Measurements from ENCODE around the gene KAT6B. TPM values are rescaled to one million over a fixed set of nuclear protein-coding genes. Genes with fewer than 3 reads are reported as not detected.

KAT6B gene
- total and polyA plus RNA-seq, 4 donors: 5.0 to 161 (median 21.0) TPM

DNA sequence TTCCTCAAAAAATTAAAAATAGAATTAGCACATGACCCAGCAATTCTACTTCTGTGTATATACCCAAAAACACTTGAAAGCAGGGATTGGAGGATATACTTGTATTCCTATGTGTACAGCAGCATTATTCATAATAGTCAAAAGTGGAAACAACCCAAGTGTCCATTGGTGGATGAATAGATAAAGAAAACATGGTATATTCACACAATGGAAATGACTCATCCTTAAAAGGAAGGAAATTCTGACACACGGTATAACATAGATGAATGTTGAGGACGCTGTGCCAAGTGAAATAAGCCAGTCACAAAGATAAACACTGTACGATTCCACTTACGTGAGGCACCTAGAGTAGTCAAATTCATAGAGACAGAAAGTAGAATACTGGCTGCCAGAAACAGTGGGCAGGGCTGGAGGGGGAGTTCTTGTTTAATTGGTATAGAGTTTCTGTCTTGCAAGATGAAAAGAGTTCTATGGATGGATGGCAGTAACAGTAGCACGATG, 26.6 kb upstream of the KAT6B start:
- Histone ChIP-seq H3K27ac (ENCODE audit: low read depth in 1 of 2, low read length in 1 of 2) (no peak overlapping the region), H3K4me1 (ENCODE audit: control insufficient read depth in 5 of 5, insufficient read depth in 5 of 5, low read length in 5 of 5) (no peaks in the 10 kb centered on the region), H3K27me3 (ENCODE audit: control insufficient read depth in 3 of 3, insufficient read depth in 3 of 3, low read length in 2 of 3) (no peaks in the 10 kb centered on the region), H3K36me3 (ENCODE audit: control insufficient read depth in 4 of 4, insufficient read depth in 4 of 4, low read length in 4 of 4) (no peaks in the 10 kb centered on the region), H3K9me3 (ENCODE audit: control insufficient read depth in 4 of 4, insufficient read depth in 3 of 4, low read length in 3 of 4) (no peaks in the 10 kb centered on the region), H3K9ac (ENCODE audit: insufficient read depth in 1 of 2, low read length in 2 of 2) (no peak overlapping the region), H3K4me3 (no peak overlapping the region)
- ATAC-seq (ENCODE audit: insufficient read depth, low FRiP score): peak; percentile 27
- 21 to 26% methylated on average over 5 of the region's 5 CpGs for WGBS, 2 donors
- DNase-seq: peak in 2 of 3 donors; percentile 15 to 46
- TF ChIP-seq CTCF (IDR thresholded peaks at IDR 0.05; ENCODE audit: control extremely low read depth, extremely low read depth): no peak

- Histone ChIP-seq H3K4me3 (no peak overlapping the region), H3K27ac (ENCODE audit: low read depth in 1 of 2, low read length in 1 of 2) (no peak overlapping the region), H3K36me3 (ENCODE audit: control insufficient read depth in 4 of 4, insufficient read depth in 4 of 4, low read length in 4 of 4) (no peaks in the 10 kb centered on the region), H3K27me3 (ENCODE audit: control insufficient read depth in 3 of 3, insufficient read depth in 3 of 3, low read length in 2 of 3) (no peaks in the 10 kb centered on the region), H3K9ac (ENCODE audit: insufficient read depth in 1 of 2, low read length in 2 of 2) (no peak overlapping the region), H3K4me1 (ENCODE audit: control insufficient read depth in 5 of 5, insufficient read depth in 5 of 5, low read length in 5 of 5) (no peaks in the 10 kb centered on the region), H3K9me3 (ENCODE audit: control insufficient read depth in 4 of 4, insufficient read depth in 3 of 4, low read length in 3 of 4) (no peaks in the 10 kb centered on the region)
- no peak for TF ChIP-seq CTCF (IDR thresholded peaks at IDR 0.05; ENCODE audit: control extremely low read depth, extremely low read depth)
- DNase-seq: no peak
- 95 to 97% methylated on average over 2 of the region's 2 CpGs for WGBS, 2 donors
- ATAC-seq (ENCODE audit: insufficient read depth, low FRiP score): no peak
Observed at GRCh38 chr10:74801447-74801846, 25.0 kb upstream of the KAT6B start.

GRCh38 chr10:74808501-74808900, 17.9 kb upstream of the KAT6B start:
- Histone ChIP-seq H3K9me3 (ENCODE audit: control insufficient read depth in 4 of 4, insufficient read depth in 3 of 4, low read length in 3 of 4) (peaks cover 0 to 2% (median 0%) of the 10 kb centered on the region in 4 donors), H3K36me3 (ENCODE audit: control insufficient read depth in 4 of 4, insufficient read depth in 4 of 4, low read length in 4 of 4) (no peaks in the 10 kb centered on the region), H3K4me3 (no peak overlapping the region), H3K27me3 (ENCODE audit: control insufficient read depth in 3 of 3, insufficient read depth in 3 of 3, low read length in 2 of 3) (no peaks in the 10 kb centered on the region), H3K27ac (ENCODE audit: low read depth in 1 of 2, low read length in 1 of 2) (no peak overlapping the region), H3K4me1 (ENCODE audit: control insufficient read depth in 5 of 5, insufficient read depth in 5 of 5, low read length in 5 of 5) (no peaks in the 10 kb centered on the region), H3K9ac (ENCODE audit: insufficient read depth in 1 of 2, low read length in 2 of 2) (no peak overlapping the region)
- WGBS, 2 donors: 96 to 98% methylated on average over 4 of the region's 4 CpGs
- no peak for ATAC-seq (ENCODE audit: insufficient read depth, low FRiP score)
- no peak for DNase-seq
- no peak for TF ChIP-seq CTCF (IDR thresholded peaks at IDR 0.05; ENCODE audit: control extremely low read depth, extremely low read depth)

- Histone ChIP-seq H3K9ac (ENCODE audit: insufficient read depth in 1 of 2, low read length in 2 of 2) (no peak overlapping the region), H3K4me1 (ENCODE audit: control insufficient read depth in 5 of 5, insufficient read depth in 5 of 5, low read length in 5 of 5) (peaks cover 0 to 10% (median 0%) of the 10 kb centered on the region in 5 donors), H3K36me3 (ENCODE audit: control insufficient read depth in 4 of 4, insufficient read depth in 4 of 4, low read length in 4 of 4) (no peaks in the 10 kb centered on the region), H3K27ac (ENCODE audit: low read depth in 1 of 2, low read length in 1 of 2) (no peak overlapping the region), H3K9me3 (ENCODE audit: control insufficient read depth in 4 of 4, insufficient read depth in 3 of 4, low read length in 3 of 4) (peaks cover 0 to 2% (median 0%) of the 10 kb centered on the region in 4 donors), H3K4me3 (no peak overlapping the region), H3K27me3 (ENCODE audit: control insufficient read depth in 3 of 3, insufficient read depth in 3 of 3, low read length in 2 of 3) (no peaks in the 10 kb centered on the region)
- DNase-seq (no peak), ATAC-seq (ENCODE audit: insufficient read depth, low FRiP score) (no peak)
- TF ChIP-seq CTCF (IDR thresholded peaks at IDR 0.05; ENCODE audit: control extremely low read depth, extremely low read depth): no peak
- 96 to 99% methylated on average over 2 of the region's 2 CpGs for WGBS, 2 donors
Observed at GRCh38 chr10:74810087-74810486, 16.3 kb upstream of the KAT6B start.

All from lung (tissue), 12 donors.